B cell (primary cell): Measurements from ENCODE around the gene FNDC7. TPM values are rescaled to one million over a fixed set of nuclear protein-coding genes. Genes with fewer than 3 reads are reported as not detected.

Experiments used
- ATAC-seq: fragments of 200-7000 bp; cut with Tn5 transposase; one replicate; pipeline ENCODE4 v1.10.0; 2021; ENCODE audit warnings: low read depth, mild to moderate bottlenecking, moderate number of reproducible peaks, moderate library complexity
- CTCF ChIA-PET: fragments of 350-600 bp; sonication (Branson Sonifier 250); formaldehyde crosslinking; loops from one replicate; lab custom pipeline; 2021; ENCODE audit warnings: antibody characterized with exemption, inconsistent platforms; lab: Charles Lee
- POLR2A ChIA-PET: fragments of 350-600 bp; sonication (Branson Sonifier 250); formaldehyde crosslinking; loops from one replicate; lab custom pipeline; 2021; ENCODE audit warnings: antibody characterized with exemption; lab: Charles Lee
- DNase-seq: peaks from one replicate; pipeline ENCODE4 v3.0.0; 2013
- H2AFZ ChIP-seq: 2 replicates; pipeline ENCODE4 v1.6.1; 2012; ENCODE audit warnings: mild to moderate bottlenecking, low read depth, low read length; ENCODE audit not compliant: insufficient read depth, poor library complexity, severe bottlenecking
- H3K27ac ChIP-seq, 2 donors: 1 replicate in 1 of 2; 2 replicates in 1 of 2; pipeline ENCODE4 v1.5.1; 2012 to 2013; ENCODE audit warnings: low read length in 2 of 2, mild to moderate bottlenecking in 2 of 2, moderate library complexity in 1 of 2
- H3K27me3 ChIP-seq, 4 experiments: fragments of 200-600 bp in 1 of 4; sonication (generic) in 1 of 4; replicated peaks in 1 of 4; 1 replicate in 2 of 4; 2 replicates in 2 of 4; pipeline versions ENCODE4 v1.6.1 to v1.7.0; 2013 to 2016; ENCODE audit warnings: low read length in 3 of 4, mild to moderate bottlenecking in 2 of 4, mixed read lengths in 1 of 4, moderate library complexity in 1 of 4; ENCODE audit not compliant: insufficient read depth in 4 of 4, control insufficient read depth in 3 of 4; ENCODE audit errors: control extremely low read depth in 1 of 4
- H3K36me3 ChIP-seq, 2 experiments: replicated peaks in 1 of 2; 1 replicate in 1 of 2; 2 replicates in 1 of 2; pipeline versions ENCODE4 v1.6.1 to v1.7.1; 2013; ENCODE audit warnings: low read length in 1 of 2; ENCODE audit not compliant: insufficient read depth in 2 of 2, control insufficient read depth in 1 of 2; ENCODE audit errors: control extremely low read depth in 1 of 2, extremely low read depth in 1 of 2
- H3K4me1 ChIP-seq, 2 donors: fragments of 200-600 bp in 1 of 2; sonication (generic) in 1 of 2; 1 replicate in 1 of 2; 2 replicates in 1 of 2; pipeline versions ENCODE4 v1.5.1 to v1.6.1; 2013 to 2017; ENCODE audit warnings: low read length in 2 of 2; ENCODE audit not compliant: control insufficient read depth in 2 of 2, insufficient read depth in 2 of 2
- H3K4me2 ChIP-seq: replicated peaks from 2 replicates; pipeline ENCODE3; 2012; ENCODE audit warnings: mild to moderate bottlenecking, low read depth, low read length; ENCODE audit not compliant: poor library complexity, severe bottlenecking
- H3K4me3 ChIP-seq, 5 experiments: fragments of 200-600 bp in 1 of 5; sonication (generic) in 1 of 5; 1 replicate in 3 of 5; 2 replicates in 2 of 5; pipeline versions ENCODE4 v1.5.1 to v1.7.0; 2011 to 2016; ENCODE audit warnings: low read length in 4 of 5, mild to moderate bottlenecking in 4 of 5, low read depth in 2 of 5, control low read depth in 1 of 5, moderate library complexity in 1 of 5; ENCODE audit not compliant: insufficient read depth in 1 of 5; ENCODE audit errors: control extremely low read depth in 1 of 5, extremely low read depth in 1 of 5
- H3K79me2 ChIP-seq: fragments of 200-600 bp; sonication (generic); one replicate; pipeline ENCODE4 v1.6.0; 2016; ENCODE audit warnings: low read length; ENCODE audit not compliant: control insufficient read depth, insufficient read depth
- H3K9ac ChIP-seq: fragments of 200-600 bp; sonication (generic); 2 replicates; pipeline ENCODE4 v1.6.1; 2017; ENCODE audit warnings: mild to moderate bottlenecking, low read length, moderate library complexity
- H3K9me3 ChIP-seq, 3 donors: one replicate each; pipeline versions ENCODE4 v1.6.1 to v1.7.1; 2013; ENCODE audit warnings: low read length in 2 of 3; ENCODE audit not compliant: control insufficient read depth in 2 of 3, insufficient read depth in 1 of 3; ENCODE audit errors: control extremely low read depth in 1 of 3
- H4K20me1 ChIP-seq: 2 replicates; pipeline ENCODE4 v1.6.0; 2012; ENCODE audit warnings: mild to moderate bottlenecking, low read length; ENCODE audit not compliant: insufficient read depth, control insufficient read depth, poor library complexity, severe bottlenecking
- H3K27ac Mint-ChIP-seq: one replicate; pipeline ENCODE4 v1.8.0; 2021; ENCODE audit warnings: mixed read lengths
- H3K27me3 Mint-ChIP-seq: one replicate; pipeline ENCODE4 v1.8.0; 2021; ENCODE audit warnings: mixed read lengths
- H3K4me1 Mint-ChIP-seq: one replicate; pipeline ENCODE4 v1.8.0; 2021; ENCODE audit warnings: mixed read lengths
- H3K4me3 Mint-ChIP-seq: one replicate; pipeline ENCODE4 v1.8.0; 2021; ENCODE audit warnings: mixed read lengths
- H3K9me3 Mint-ChIP-seq: one replicate; pipeline ENCODE4 v1.8.0; 2022; ENCODE audit warnings: mixed read lengths; ENCODE audit not compliant: insufficient read depth
- CTCF ChIP-seq: fragments of 200-600 bp; IDR thresholded peaks from one replicate; pipeline ENCODE4 v1.8.0; 2022; ENCODE audit warnings: antibody characterized with exemption, mild to moderate bottlenecking
- EZH2 ChIP-seq: IDR thresholded peaks from 2 replicates; pipeline ENCODE4 v1.6.1; 2012; ENCODE audit warnings: borderline replicate concordance, low read depth, mild to moderate bottlenecking, moderate library complexity, low read length; ENCODE audit not compliant: insufficient read depth, poor library complexity, severe bottlenecking
- WGBS: methylation state at CpG from one replicate; pipeline ENCODE4 v1.1.5; 2013; ENCODE audit warnings: missing lambda C conversion rate; ENCODE audit not compliant: insufficient coverage; 5-methylcytosine and 5-hydroxymethylcytosine counted together
- intact Hi-C: fragments of 100-400 bp; cut with micrococcal nuclease; formaldehyde crosslinking; loops from one replicate; pipeline ENCODE4 v1.10.0; 2022
- polyA plus RNA-seq: library from polyadenylated mRNA; depleted of rRNA; stranded (reverse); fragments of >200 nt; gene quantifications from 2 replicates; pipeline ENCODE4 v1.2.3, GENCODE V29; 2012
- total RNA-seq, 2 donors: library from RNA; stranded (reverse); fragments of 120-200 nt in 1 of 2; gene quantifications; 1 replicate in 1 of 2; 2 replicates in 1 of 2; pipeline versions ENCODE4 v1.2.3 to v1.2.4, GENCODE V29; 2013 to 2022

The FNDC7 gene
- total and polyA plus RNA-seq, 2 donors (not counting 1 experiment from before 2014, with no cell fraction given), result 0.17 TPM; not detected in 1

DNA sequence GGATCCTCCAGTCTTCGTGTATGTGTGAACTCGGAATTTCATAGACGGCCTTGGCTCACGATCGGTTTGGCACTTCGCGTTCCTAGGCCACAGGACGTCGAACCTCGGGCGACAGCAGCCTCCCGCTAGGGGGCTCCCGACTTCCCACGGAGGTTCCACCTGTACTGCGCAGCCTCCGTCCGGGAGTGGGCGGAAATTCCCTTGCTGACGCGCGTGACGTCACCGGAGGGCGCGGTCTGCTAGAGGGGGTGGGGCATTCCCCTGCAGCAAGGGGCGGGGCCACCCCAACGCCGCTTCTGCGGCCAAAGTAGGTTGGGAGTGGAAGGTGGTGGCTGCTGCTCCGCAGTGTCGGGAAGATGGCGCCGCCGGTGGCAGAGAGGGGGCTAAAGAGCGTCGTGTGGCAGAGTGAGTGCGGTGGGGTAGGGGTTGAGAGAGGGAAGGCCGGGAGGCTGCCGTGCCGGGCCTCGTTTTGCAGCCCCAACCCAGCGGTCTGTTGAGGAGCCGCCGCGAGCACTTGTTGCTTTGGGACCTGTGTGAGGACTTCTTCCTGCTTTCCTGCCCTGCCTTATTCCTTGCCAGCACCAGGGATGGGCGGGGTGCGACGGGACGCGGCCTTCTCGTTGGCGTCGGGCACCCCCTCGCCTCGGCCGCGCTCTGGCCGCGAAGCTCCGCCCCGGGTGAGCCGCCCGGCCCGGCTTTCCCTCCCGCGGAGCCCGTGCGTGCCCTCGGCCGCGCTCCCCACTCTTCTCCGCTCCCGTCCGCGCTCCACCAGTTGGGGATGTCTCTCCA lies 33.9 kb downstream of the FNDC7 start, which contains the start of gene STXBP3:
STXBP3 (plus strand) TSS at position 293 of the 789 bp plus-strand sequence; CDS start at position 357, 64 bp downstream.
- H3K9me3 Mint-ChIP-seq, result no peaks in the 10 kb centered on the region
- intact Hi-C loops, result loop anchor here (1.0 to 5.0 kb wide), 13 partner anchors 54 to 680 kb away; partner anchors contain the start of genes CLCC1, EEIG2, ELAPOR1 and HENMT1
- H3K27ac Mint-ChIP-seq, result peak within 1 kb of the TSS; percentile 100
- no peaks in the 10 kb centered on the region for H3K27me3 Mint-ChIP-seq
- Histone ChIP-seq H3K9me3 (no peaks in the 10 kb centered on the region), H3K27ac (peak within 1 kb of the TSS; percentile 92 to 94), H2AFZ (peak within 1 kb of the TSS; percentile 79), H3K4me1 (peaks cover 4 to 5% of the 10 kb centered on the region in 2 donors), H3K4me3 (peak within 1 kb of the TSS; percentile 41 to 99 (median 94)), H3K27me3 (no peaks in the 10 kb centered on the region), H4K20me1 (no peaks in the 10 kb centered on the region), H3K4me2 (peak within 1 kb of the TSS; percentile 90), H3K36me3 (no peaks in the 10 kb centered on the region), H3K9ac (peak within 1 kb of the TSS; percentile 79), H3K79me2 (peaks cover 37% of the 10 kb centered on the region)
- ChIA-PET CTCF (interaction anchor here (0.6 to 1.0 kb wide), 3 partner anchors 11 to 185 kb away, joined by 3 read pairs; no protein-coding TSS in a partner anchor), POLR2A (interaction anchor here (0.8 kb wide), 1 partner anchor 54 kb away, joined by 6 read pairs; the partner anchor contains the start of gene PRPF38B)
- peak within 1 kb of the TSS; percentile 98 for H3K4me3 Mint-ChIP-seq
- peaks cover 33% of the 10 kb centered on the region for H3K4me1 Mint-ChIP-seq
- ATAC-seq (peak; percentile 93), DNase-seq (peak; percentile 99)
- TF ChIP-seq CTCF (peak; percentile 94), EZH2 (no peak)
- under 1% methylated on average over 74 of the region's 75 CpGs for WGBS
